ENCODE results near the gene BLMH.
"Not testable (repeated sequence)": the region's sequence is repeated elsewhere in the genome, so short reads cannot be mapped to it uniquely, and the experiment has no call there.

The BLMH gene

DNA sequence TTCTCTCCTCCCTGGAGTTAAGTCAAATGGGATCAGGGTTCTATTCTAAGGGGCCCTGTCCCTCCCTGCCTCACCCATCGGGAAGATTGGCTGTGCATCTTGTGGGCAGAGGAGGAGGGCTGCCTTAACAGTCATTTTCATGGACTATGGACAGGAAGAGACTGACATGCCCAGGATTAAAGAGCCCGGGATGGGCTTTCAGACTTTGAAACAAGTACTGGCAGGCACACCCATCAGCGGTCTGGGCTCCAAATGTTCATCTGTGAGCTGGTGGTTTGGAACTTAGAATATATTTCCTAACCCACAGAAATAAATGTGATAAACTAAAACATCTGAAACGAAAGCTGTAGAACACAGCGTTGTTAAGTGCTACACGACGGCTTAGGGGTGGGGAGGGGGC, 62.7 kb downstream of the BLMH start:
- DNase-seq (ENCODE audit: low read depth in 2 of 2) = no peak

DNA sequence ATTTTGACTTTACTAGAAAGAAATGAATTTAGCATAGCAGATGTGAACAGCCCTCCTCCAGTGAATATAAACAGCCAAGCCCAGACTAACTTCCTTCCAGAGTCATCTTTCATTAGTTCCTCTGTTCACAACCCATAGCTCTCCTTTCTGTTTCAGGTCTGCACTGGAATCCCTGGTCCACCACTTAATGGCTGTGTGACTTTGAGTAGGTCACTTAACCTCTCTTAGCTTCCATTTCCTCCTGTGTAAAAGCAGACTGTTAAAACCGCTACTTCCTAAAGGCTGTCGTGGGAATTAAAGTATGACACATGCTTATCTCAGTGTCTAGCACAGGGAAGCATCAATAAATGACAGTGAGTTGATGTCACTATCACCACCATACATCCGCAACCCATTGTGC, 63.7 kb downstream of the BLMH start:
- DNase-seq (ENCODE audit: low read depth in 2 of 2) = no peak

DNA sequence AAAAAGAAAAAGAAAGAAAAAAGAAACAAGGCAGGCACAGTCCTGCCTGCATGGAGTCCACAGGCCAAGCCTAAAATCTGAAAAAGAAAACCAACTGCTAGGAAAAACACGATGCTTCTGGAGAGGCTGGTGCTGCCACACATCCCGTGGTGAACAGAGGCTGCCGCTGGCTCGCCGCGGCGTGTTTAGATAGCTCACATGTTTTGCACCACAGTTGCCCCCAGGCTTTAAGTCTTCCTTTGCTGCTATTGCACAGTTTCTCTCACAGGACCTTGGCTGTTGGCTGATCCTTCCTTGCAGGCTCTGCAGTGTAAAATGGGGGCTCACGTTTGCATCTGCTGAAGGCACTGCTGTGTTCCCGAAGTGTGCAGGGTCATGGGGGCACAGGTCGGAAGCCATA, 64.9 kb downstream of the BLMH start:
- DNase-seq (ENCODE audit: low read depth in 2 of 2) = no peak

DNA sequence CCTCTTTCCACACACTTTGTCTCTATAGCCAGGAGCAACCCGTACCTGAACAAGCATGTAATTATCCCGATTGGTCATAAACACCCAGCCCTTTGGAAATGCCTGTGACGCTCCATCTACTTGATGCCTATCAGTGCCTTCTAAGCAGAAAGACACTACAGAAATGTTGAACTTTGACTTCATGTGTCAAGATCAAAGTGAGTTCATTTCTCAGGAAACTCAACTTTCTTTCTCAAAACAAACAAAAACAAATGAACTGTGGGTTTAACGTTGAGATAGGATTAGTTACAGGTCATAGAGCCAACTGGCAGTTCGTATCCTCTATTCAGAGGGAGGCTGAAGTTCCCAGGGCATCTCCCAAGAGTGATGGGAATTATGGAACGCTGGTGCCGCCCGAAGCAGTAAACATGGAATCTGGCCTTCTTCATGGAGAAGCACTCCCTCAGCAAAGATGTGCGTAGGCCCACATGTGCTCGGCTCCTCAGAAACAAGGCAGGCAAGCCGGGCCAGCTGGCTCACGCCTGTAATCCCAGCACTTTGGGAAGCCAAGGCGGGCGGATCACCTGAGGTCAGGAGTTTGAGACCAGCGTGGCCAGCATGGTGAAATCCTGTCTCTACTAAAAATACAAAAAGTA, 65.7 kb downstream of the BLMH start:
- DNase-seq (ENCODE audit: low read depth in 2 of 2) = no peak

DNA sequence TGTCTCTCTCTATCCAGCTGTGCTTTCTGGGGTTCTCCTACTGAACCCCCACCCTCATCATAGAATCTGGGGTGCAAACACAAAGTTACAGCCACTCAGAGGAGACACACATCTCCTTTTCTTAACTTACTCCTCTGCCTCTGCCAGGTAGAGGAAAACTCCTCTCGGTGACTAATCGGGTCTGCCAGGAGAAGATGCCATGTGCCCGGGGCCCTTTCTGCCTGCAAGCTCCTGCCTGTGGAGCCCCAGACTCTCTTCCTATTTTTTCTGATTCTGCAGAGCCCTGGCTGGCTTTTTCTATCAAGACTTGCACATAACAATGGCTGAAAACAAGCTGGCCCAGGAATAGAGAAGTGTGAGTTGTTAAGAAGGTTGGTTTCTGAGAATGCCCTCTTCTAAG, 66.6 kb downstream of the BLMH start:
- DNase-seq (ENCODE audit: low read depth in 2 of 2) = no peak

DNA sequence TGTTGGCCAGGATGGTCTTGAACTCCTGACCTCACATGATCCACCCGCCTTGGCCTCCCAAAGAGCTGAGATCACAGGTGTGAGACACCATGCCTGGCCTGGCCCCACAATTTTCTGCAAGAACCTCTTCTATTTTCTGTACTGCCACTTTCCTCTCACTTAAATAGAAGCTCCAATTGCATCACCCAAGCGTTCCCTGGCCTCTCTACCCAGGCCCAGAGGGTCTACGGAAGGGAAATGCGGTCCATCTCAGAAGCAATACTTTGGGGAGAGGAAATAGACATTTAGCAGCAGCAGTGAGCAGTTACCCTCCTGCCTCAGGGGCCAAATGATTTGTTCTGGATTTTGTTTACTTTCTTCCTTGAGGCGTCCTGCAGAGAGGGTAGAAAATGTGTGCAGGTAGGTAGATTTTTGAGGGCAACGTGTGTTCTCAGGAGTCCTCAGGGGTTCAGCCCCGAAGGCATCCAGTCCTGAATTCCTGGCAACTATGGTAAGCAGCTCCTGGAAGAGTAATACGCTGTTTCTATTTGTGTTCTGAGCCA, 67.3 kb downstream of the BLMH start:
- DNase-seq (ENCODE audit: low read depth in 2 of 2) = no peak

DNA sequence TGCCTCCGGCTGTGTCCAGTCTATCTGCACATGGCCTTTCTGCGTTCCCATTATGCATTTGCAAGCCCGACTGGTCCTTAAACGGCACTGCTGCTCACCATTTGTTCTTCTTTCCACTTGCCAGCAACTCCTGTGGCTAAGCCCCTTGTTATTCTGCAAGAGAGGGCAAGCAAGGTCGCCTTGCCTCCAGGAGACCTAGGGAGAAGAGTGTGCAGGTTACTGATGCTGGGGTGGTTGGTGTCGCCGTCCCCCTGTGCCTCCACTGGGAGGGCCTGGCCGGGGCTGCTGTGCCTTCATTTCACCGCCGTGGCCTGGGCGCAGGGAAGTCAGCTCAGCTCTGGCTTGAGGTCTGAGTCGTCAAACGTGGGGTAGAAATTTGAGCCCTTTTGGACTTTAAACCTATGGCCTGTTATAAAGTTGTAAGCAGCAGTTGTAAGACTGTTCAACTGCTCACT, 69.0 kb downstream of the BLMH start:
- DNase-seq (ENCODE audit: low read depth in 2 of 2) = no peak

DNA sequence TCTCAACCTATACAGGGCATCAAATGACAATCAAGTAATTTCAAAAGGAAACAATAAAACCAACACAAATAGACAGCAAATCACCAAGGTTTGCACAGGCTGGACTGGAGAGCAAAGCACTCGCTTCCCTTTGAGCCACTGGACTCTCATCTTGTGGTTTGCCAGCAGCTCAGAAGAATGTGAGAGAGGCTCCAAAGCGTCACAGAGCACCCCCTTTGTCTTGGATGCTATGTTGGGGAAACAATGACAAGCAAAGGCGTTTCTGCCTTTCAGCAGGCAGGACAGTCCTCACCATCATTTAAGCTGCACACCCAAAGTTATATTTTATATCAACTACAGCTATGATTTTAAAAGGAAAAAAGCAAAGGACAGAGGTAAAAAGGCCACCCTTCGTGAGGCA, 69.5 kb downstream of the BLMH start:
- no peak for DNase-seq (ENCODE audit: low read depth in 2 of 2)

DNA sequence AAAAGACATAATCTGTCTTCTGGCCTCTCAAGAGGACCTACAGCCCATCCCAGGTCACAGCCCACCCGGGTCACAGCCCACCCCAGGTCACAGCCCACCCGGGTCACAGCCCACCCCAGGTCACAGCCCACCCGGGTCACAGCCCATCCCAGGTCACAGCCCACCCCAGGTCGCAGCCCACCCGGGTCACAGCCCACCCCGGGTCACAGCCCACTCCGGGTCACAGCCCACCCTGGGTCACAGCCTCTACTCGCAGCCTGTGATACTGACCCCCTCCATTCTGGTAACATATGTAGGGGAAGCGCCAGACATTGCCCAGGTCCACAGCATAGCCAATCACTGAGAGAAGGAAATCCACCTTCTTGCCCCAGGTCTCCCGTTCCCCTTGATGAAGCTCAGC, 70.4 kb downstream of the BLMH start:
- DNase-seq (ENCODE audit: low read depth in 2 of 2) = no peak

DNA sequence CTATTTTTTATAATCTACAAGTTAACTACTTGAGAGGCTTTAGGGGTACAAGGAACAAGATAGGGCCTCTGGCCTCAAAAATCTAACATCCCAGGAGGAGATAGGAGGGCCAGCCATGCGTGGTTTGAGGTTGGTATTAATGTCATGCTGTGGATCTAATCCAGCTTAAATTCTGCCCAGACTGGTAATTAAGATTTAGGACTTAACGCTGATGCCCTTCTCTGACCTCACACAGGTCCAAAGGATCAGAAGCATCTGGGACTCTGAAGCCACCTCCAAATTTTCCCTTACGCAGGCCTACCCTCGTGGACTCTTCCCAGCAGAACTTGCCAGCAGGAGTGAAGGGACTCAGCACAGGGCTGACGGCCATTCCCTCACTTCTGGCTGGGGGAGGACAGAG, 71.3 kb downstream of the BLMH start:
- DNase-seq (ENCODE audit: low read depth in 2 of 2) = no peak

DNA sequence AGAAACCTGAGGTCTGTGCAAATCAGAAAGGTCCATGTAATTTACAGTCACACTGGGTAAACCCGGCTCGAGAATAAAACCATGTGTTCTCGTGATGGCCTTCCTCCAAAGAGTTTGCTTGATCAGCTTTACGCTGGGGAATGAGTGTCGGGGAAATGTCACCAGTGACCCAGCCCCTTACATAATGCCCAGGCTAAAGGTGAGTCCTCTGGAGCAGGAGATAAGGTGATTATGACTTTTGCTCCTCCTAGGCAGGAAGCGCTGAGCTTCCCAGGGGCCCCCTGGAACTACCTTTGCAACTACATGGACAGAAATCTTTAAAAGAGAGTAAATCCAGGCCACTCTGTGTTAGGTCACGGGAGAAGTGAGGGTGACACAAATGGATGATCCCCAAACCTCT, 71.9 kb downstream of the BLMH start:
- no peak for DNase-seq (ENCODE audit: low read depth in 2 of 2)

DNA sequence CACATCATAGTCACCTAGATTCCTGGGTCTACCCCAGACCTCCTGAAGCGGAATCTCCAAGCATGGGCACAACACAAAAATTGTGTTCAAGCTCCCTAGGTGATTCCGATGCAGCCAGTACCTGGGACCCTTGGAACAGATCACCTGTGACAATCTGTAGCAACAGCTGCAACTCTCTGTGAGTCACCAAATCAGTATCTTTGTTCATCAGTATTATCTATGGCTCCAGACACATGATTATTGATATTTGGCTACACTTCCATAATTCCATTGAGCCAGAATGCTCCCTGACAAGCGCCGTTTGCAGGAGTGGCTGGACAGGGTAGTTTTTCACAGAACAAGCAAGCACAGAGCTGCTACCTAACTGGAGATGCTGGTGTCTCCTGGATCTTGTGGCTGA, 72.4 kb downstream of the BLMH start:
- DNase-seq (ENCODE audit: low read depth in 2 of 2) = no peak

DNA sequence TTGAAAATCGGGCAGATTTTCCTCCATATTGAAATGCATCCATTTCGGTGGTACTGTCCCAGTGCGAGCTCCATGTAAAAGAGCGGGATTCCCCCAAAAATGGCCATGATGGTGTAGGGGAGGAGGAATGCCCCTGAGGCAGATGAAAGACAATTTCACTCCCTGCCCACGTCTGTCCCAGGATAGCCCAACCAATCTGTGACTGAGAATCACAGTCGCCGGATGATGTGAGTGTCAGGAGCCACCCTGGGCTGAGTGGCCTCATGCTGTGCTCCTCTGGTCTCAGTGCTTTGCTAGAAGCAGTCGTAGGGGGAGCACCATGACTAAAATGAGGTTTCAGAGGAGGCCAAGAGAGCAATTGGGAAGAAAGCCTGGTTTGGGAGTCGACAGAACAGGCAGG, 72.9 kb downstream of the BLMH start:
- no peak for DNase-seq (ENCODE audit: low read depth in 2 of 2)

DNA sequence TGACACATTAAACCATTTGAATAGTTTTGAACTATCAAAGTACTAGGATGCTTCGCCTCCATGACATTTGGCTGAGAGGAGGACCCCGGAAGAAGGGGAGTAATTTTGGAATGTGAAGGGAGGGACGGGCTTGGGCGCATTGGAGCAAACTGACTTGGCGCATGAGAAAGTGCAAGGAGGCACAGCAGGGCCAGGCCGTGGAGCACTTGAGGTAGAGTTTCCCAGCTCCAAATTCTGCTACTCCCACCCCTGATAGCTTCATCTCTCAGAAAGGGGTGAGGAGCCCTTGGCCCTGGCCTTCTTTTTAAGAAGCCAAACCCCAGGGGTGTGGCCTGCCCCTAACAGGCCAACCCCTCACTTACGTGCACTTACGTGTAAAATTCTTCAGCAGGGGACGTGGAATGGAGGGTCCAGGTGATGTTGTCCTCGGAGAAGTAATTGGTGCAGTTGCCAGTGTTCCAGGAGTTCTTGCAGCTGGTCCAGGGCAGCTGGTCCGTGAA, 73.9 kb downstream of the BLMH start:
- no peak for DNase-seq (ENCODE audit: low read depth in 2 of 2)

DNA sequence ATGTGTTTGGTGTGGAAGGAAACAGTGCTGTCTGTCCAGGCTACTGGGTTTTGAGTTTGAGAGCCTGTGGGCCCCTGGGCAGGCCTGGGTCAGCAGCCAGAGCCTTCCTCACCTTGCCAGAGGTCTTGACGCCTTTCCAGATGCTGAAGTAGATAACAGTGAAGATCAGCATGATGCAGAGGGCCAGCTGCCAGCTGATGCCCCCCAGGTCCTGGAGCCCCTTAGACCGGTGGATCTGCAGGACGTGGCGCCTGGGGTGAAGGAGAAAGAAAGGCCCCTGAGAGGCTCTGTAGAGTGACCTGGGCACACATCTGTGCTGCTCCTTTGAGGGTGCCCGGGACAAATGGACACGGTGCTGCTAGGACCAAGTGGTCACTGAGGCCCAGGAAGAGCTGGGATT, 74.7 kb downstream of the BLMH start:
- no peak for DNase-seq (ENCODE audit: low read depth in 2 of 2)

DNA sequence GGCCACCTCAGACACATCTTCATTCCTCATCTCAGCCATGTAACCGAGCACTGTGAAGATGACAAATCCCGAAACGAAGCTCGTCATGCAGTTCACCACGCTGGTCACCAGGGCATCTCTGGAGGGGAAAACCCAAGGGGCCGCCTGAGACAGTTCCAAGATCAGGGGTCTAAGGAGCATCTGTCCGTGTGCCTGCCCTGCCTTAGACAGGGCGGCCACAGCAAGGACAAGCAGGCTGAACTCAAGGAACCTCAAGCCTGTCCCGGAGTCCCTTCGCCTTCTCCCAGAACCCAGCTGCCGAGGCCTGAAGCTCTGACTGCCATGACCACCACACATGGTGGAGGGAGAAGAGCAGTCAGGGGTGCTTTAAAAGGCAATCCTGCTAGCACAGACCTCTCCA, 79.0 kb downstream of the BLMH start:
- DNase-seq (ENCODE audit: low read depth in 2 of 2) = no peak

DNA sequence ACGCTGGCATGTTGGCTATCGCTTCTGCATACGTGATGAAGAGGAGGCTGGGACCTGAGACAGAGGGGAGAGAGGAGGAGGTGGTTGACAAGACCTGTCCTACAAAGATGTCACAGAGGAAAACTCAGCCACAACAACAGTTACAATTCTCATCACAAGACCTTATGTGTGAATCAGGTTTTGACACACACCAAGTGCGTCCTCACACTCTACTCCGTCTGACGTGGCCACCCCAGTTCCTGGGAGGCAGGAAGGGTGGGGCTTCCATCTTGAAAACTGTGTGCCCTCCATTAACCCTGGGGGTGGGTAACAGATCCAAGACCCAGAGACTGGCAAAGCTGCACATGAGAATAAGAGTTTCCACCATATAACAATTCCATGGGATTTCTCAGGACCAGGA, 80.4 kb downstream of the BLMH start:
- DNase-seq (ENCODE audit: low read depth in 2 of 2) = no peak

DNA sequence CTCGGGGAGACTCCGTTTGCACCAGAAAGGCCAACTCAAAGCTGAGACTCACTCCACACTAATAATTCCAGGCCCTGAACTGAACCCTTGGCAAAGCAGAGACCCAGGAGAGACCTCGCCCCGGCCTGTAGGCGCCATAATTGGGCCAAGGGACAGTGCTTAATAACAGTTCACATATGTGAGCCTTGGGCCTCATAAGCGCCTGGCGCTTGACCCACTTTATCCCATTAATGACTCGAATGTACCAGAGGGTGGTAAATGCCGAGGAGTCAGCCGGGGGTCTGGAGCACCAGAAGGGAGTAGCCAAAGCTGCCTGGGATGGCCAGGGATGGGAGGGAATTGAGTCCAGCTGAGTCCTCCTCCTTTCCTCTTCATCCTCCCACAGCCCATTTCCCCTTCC, 80.8 kb downstream of the BLMH start:
- DNase-seq (ENCODE audit: low read depth in 2 of 2) = no peak

DNA sequence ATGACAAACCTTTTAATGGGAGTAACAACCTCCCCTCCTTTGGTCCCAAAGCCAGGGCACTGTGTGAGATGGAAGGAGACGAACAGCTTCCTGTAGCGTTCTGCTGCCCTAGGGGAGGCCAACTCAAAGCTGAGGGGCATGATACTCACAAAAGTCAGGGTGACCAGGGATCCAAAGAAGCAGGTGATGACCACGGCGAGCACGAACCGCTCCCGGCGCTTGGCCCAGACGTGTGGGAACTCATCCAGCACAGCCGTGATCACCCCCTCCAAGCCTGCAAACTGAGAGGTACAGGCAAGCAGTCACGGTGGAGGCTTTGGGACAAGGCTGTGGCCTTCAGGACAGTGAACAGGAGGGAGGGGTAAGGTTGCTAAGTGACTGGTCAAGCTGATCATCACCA, 81.4 kb downstream of the BLMH start:
- no peak for DNase-seq (ENCODE audit: low read depth in 2 of 2)

DNA sequence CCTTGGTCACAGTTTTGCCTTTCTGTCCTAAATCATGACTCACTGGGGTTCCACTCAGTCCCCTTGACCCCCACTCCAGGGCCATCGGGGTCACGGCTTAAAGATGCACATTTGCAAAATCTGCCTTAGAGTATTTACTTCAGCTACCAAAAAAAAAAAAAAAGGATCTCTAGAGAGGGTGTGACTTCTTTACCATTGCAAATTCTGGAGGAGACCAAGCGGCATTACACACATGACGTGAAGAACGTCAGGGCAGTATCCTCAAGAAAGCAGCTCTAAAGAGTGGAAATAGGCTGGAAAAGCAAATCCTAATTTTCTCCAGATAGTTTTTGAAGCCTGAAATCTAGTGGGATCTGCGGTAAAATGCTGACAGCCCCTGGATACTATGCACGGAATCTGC, 81.8 kb downstream of the BLMH start:
- DNase-seq (ENCODE audit: low read depth in 2 of 2) = no peak

DNA sequence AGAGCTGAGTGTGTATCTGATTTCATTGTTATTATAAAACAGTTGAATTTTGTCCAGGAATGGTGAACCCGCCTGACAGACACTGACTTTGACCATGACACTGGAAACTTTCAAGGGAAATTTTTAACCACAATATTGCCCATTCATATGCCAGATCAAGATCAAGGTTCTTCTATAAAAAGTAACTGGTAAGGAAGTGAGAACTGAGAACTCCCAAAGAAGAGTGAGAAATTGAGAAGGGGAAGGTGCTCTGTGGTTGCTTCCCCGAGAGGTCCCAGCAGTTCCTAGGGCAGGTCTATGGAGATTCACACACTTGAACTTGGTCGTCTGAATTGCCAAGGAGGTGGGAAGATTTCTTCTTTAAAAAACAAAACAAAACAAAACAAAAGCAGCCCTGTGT, 83.5 kb downstream of the BLMH start:
- no peak for DNase-seq (ENCODE audit: low read depth in 2 of 2)

DNA sequence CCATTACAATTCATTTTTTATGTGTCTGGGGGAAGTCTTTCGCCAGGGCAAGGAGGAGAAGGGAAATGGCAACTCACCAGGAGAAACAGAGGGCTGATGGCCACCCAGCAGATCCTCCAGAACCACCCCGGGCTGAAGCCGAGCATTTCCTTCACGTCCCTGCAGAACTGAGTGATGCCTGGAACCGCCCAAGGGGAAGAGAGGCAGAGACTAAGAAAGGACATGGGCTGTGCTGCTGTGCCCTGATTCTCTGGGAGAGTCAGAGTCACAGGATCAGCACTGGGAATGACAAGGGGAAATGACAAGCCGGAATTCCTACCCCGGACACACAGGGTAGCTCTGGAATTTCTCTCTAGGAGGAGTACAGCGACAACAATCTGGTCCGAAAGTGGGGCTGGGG, 84.1 kb downstream of the BLMH start:
- no peak for DNase-seq (ENCODE audit: low read depth in 2 of 2)

DNA sequence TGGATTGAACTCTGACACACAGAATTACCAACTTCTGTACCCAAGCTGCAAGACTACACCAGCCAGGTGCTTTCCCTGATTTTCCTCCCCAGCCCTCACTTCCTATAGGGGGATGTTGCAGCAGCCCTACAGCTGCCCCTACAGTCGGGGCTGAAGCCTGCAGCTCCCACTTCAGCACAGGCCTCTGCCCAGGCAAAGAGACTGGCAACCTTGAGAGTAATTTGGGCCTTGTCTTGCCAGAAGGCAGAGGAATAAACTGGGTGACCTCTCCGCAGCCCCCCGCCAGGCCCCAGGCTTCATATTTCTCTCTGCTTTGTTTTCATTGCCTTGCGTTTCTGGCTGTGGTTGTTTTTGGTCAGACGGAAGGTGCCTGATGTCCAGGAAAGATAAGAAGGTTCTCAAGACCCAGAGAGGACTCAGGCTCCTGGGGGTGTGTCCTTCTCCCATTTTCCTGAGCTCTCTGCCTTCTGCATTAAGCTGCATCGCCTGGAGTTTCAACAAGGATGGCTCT, 88.2 kb downstream of the BLMH start:
- DNase-seq (ENCODE audit: low read depth in 2 of 2) = no peak

DNA sequence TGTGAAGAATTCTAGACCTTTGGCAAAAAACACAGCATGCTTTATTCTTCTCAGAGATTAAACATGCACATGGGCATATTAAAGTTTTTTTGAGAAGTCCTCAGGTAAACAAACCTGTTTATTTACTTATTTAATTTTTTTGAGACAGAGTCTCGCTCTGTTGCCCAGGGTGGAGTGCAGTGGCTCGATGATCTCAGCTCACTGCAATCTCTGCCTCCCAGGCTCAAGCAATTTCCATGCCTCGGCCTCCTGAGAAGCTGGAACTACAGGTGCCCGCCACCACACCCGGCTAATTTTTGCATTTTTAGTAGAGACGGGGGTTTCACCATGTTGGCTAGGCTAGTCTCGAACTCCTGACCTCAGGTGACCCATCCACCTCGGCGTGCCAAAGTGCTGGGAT, 91.1 kb downstream of the BLMH start:
- not testable (repeated sequence) for DNase-seq (ENCODE audit: low read depth in 2 of 2)

Measured in stimulated activated CD4-positive, alpha-beta T cell treated with anti-CD3 and anti-CD28 coated beads, Interleukin-15, amount 100 ng/mL, for 48 hours (primary cell).